HCT116 (cell line): ENCODE data around the gene RYR2. TPM values are rescaled to one million over a fixed set of nuclear protein-coding genes. Genes with fewer than 3 reads are reported as not detected.

Experiments
- ATAC-seq: fragments of 200-7000 bp; cut with Tn5 transposase; 2 replicates; pipeline ENCODE4 v1.9.1; 2020; ENCODE audit warnings: mild to moderate bottlenecking, moderate library complexity
- BruUV-seq: library from RNA; stranded (reverse); fragments of 400-500 nt; replicated peaks from 2 replicates; lab custom pipeline; 2021; lab: Mats Ljungman, UMichigan
- CTCF ChIA-PET: fragments of 300-600 bp; sonication (Branson Sonifier 250); formaldehyde crosslinking; loops from one replicate; lab custom pipeline; 2021; ENCODE audit warnings: antibody characterized with exemption; lab: Charles Lee
- POLR2A ChIA-PET: fragments of 300-600, 350-600 bp; sonication (Branson Sonifier 250); formaldehyde crosslinking; loops from one replicate; lab custom pipeline; 2021; ENCODE audit warnings: antibody characterized with exemption; lab: Charles Lee
- RAD21 ChIA-PET, 2 experiments: fragments of 300-600 bp; sonication (Branson Sonifier 250); formaldehyde crosslinking; loops; one replicate each; lab custom pipeline; 2023; ENCODE audit warnings: low total read pairs in 2 of 2; ENCODE audit not compliant: uncharacterized antibody in 2 of 2, unreplicated experiment in 2 of 2, low non-redundant PET in 1 of 2; lab: Charles Lee
- DNase-seq: peaks from one replicate; pipeline ENCODE4 v3.0.0-alpha.2; 2010; ENCODE audit warnings: low read depth, low spot score
- H2AFZ ChIP-seq: fragments of 200-600 bp; shearing (Covaris generic), sonication (generic); 2 replicates; pipeline ENCODE4 v1.6.1; 2017; ENCODE audit warnings: low read depth, mixed run types, mixed read lengths, antibody characterized with exemption, low read length; ENCODE audit not compliant: poor library complexity, severe bottlenecking
- H3K27ac ChIP-seq: 2 replicates; pipeline ENCODE4 v1.5.1; 2012; ENCODE audit warnings: low read depth, low read length
- H3K27me3 ChIP-seq: fragments of 200-600 bp; sonication (generic); 2 replicates; pipeline ENCODE4 v1.6.1; 2016; ENCODE audit warnings: mixed run types, low read length, mixed read lengths; ENCODE audit not compliant: insufficient read depth
- H3K36me3 ChIP-seq, 2 experiments: fragments of 200-500 bp in 1 of 2; fragments of 200-600 bp in 1 of 2; sonication (Bioruptor generic) in 1 of 2; sonication (generic) in 1 of 2; 2 replicates each; pipeline versions ENCODE4 v1.5.1 to v1.6.1; 2014 to 2016; ENCODE audit warnings: low read length in 2 of 2, inconsistent platforms in 1 of 2, mixed read lengths in 1 of 2, mixed run types in 1 of 2; ENCODE audit not compliant: insufficient read depth in 2 of 2, control insufficient read depth in 1 of 2
- H3K4me1 ChIP-seq, 2 experiments: fragments of 200-600 bp in 1 of 2; sonication (generic) in 1 of 2; 2 replicates each; pipeline versions ENCODE4 v1.5.1 to v1.6.1; 2012 to 2017; ENCODE audit warnings: low read length in 2 of 2, inconsistent platforms in 1 of 2, mild to moderate bottlenecking in 1 of 2, mixed read lengths in 1 of 2, mixed run types in 1 of 2, moderate library complexity in 1 of 2; ENCODE audit not compliant: insufficient read depth in 2 of 2, control insufficient read depth in 1 of 2
- H3K4me2 ChIP-seq: fragments of 200-600 bp; sonication (generic); 2 replicates; pipeline ENCODE4 v1.6.1; 2017; ENCODE audit warnings: mixed run types, low read length, mixed read lengths
- H3K4me3 ChIP-seq, 2 experiments: fragments of 200-600 bp in 1 of 2; sonication (generic) in 1 of 2; replicated peaks in 1 of 2; 2 replicates each; pipeline ENCODE4 v1.5.1; 2011 to 2016; ENCODE audit warnings: low read length in 2 of 2, control low read depth in 1 of 2, low read depth in 1 of 2, mild to moderate bottlenecking in 1 of 2, mixed read lengths in 1 of 2, mixed run types in 1 of 2
- H3K79me2 ChIP-seq: fragments of 200-600 bp; sonication (generic); 2 replicates; pipeline ENCODE4 v1.6.1; 2017; ENCODE audit warnings: mild to moderate bottlenecking, mixed run types, low read length, moderate library complexity, mixed read lengths; ENCODE audit not compliant: insufficient read depth
- H3K9ac ChIP-seq: fragments of 200-600 bp; sonication (generic); 2 replicates; pipeline ENCODE4 v1.6.1; 2016; ENCODE audit warnings: low read length, mixed read lengths
- H3K9me2 ChIP-seq: fragments of 200-600 bp; sonication (generic), shearing (Covaris generic); 2 replicates; pipeline ENCODE4 v1.6.1; 2017; ENCODE audit warnings: mixed run types, mild to moderate bottlenecking, moderate library complexity; ENCODE audit not compliant: insufficient read depth
- H3K9me3 ChIP-seq, 2 experiments: fragments of 200-500 bp in 1 of 2; fragments of 200-600 bp in 1 of 2; sonication (Bioruptor generic) in 1 of 2; sonication (generic) in 1 of 2; 2 replicates each; pipeline ENCODE4 v1.6.1; 2014 to 2017; ENCODE audit warnings: low read length in 2 of 2, mixed read lengths in 2 of 2, inconsistent platforms in 1 of 2, low read depth in 1 of 2, mild to moderate bottlenecking in 1 of 2, mixed run types in 1 of 2, moderate library complexity in 1 of 2; ENCODE audit not compliant: control insufficient read depth in 1 of 2, insufficient read depth in 1 of 2
- H4K20me1 ChIP-seq: fragments of 200-600 bp; sonication (generic), shearing (Covaris generic); 2 replicates; pipeline ENCODE4 v1.6.1; 2017; ENCODE audit warnings: mixed run types, mild to moderate bottlenecking, moderate library complexity; ENCODE audit not compliant: insufficient read depth
- EGR1 ChIP-seq: IDR thresholded peaks from 2 replicates; pipeline ENCODE4 v1.6.1; 2012; ENCODE audit warnings: low read depth
- EZH2 ChIP-seq: fragments of 200-600 bp; sonication (generic); IDR thresholded peaks from 2 replicates; pipeline ENCODE4 v1.6.1; 2017; ENCODE audit warnings: antibody characterized with exemption, mixed run types
- RAD21 ChIP-seq: IDR thresholded peaks from 2 replicates; pipeline ENCODE4 v1.6.1; 2012; ENCODE audit warnings: low read depth, mild to moderate bottlenecking
- REST ChIP-seq: IDR thresholded peaks from 2 replicates; pipeline ENCODE4 v1.6.1; 2012; ENCODE audit warnings: low read depth
- TCF7L2 ChIP-seq: IDR thresholded peaks from 2 replicates; pipeline ENCODE4 v1.7.0; 2011; ENCODE audit warnings: borderline replicate concordance, inconsistent platforms; ENCODE audit not compliant: insufficient read depth, insufficient read length; ENCODE audit errors: extremely low read depth
- intact Hi-C: fragments of 100-400 bp; cut with micrococcal nuclease; formaldehyde crosslinking; loops from 2 replicates; pipeline ENCODE4 v1.10.0; 2022
- total RNA-seq: library from RNA; stranded (reverse); gene quantifications from one replicate; pipeline ENCODE4 v1.2.1, GENCODE V29; 2021; ENCODE audit not compliant: unreplicated experiment
- TF ChIP-seq, protein P1 (sequence below): IDR thresholded peaks from 2 replicates; pipeline ENCODE4 v1.6.1; 2012

Gene RYR2
- total RNA-seq, 1 experiment from 2014 or later = 0.02 TPM

DNA sequence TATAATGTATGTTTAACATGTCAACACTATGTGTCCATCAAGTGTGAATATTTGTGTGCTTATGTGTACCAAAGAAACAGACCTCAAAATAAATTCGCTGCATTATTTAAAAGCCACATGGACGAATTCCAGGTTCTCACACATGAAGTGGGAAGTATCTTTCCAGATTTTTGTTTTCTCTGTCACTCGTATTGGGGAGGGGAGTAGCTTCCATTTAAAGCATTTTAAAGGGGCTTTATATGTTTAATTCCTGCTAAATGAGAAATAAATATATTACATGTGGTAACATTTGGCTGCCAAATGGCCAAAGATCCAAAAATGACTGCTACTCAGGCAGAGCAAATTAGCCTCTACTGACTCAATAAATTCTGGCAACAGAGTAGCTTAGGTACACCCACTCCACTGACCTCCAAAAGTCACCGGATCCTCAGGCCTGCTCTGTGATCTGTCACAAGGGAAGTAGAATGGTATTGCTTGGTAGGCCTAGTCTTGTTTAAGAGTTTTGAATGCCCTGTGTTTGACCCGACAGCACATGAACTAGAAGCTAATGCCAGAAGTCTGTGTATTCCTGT is 670.7 kb downstream of the RYR2 start:
- Histone ChIP-seq H3K79me2 (no peaks in the 10 kb centered on the region), H2AFZ (no peak overlapping the region), H3K9me3 (peaks cover 12% of the 10 kb centered on the region in 2 experiments; a peak in 2 of 4 replicates), H3K4me3 (no peak overlapping the region), H4K20me1 (no peaks in the 10 kb centered on the region), H3K9me2 (no peaks in the 10 kb centered on the region), H3K36me3 (no peaks in the 10 kb centered on the region), H3K27me3 (no peaks in the 10 kb centered on the region), H3K4me1 (no peaks in the 10 kb centered on the region), H3K4me2 (no peak overlapping the region), H3K9ac (no peak overlapping the region), H3K27ac (no peak overlapping the region)
- CTCF ChIA-PET = no interaction called here
- BruUV-seq = no TSS peak
- intact Hi-C loops = no loop called here
- POLR2A ChIA-PET = no interaction called here
- TF ChIP-seq TCF7L2 (no peak), RAD21 (no peak), EGR1 (no peak), EZH2 (no peak), REST (no peak)
- TF ChIP-seq, protein P1, sequence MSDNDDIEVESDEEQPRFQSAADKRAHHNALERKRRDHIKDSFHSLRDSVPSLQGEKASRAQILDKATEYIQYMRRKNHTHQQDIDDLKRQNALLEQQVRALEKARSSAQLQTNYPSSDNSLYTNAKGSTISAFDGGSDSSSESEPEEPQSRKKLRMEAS = no peak
- RAD21 ChIA-PET = no interaction called here
- ATAC-seq = no peak
- no peak for DNase-seq
